Ishikawa (cell line): ENCODE results near the gene LRRC1.

Experiments used
- CEBPB ChIP-seq: IDR thresholded peaks from 2 replicates; pipeline ENCODE4 v1.6.1; 2012
- EGR1 ChIP-seq: IDR thresholded peaks from 2 replicates; pipeline ENCODE4 v1.6.1; 2012
- EP300 ChIP-seq: IDR thresholded peaks from 2 replicates; pipeline ENCODE4 v1.6.1; 2012; ENCODE audit warnings: borderline replicate concordance
- FOXM1 ChIP-seq: IDR thresholded peaks from 2 replicates; pipeline ENCODE4 v1.6.1; 2012; ENCODE audit warnings: low read depth, borderline replicate concordance
- MAX ChIP-seq: IDR thresholded peaks from 2 replicates; pipeline ENCODE4 v1.6.1; 2012
- NFIC ChIP-seq: IDR thresholded peaks from 2 replicates; pipeline ENCODE4 v1.6.1; 2012
- RAD21 ChIP-seq: IDR thresholded peaks from 2 replicates; pipeline ENCODE4 v1.6.1; 2012; ENCODE audit warnings: low read depth
- REST ChIP-seq: IDR thresholded peaks from 2 replicates; pipeline ENCODE4 v1.6.1; 2012; ENCODE audit warnings: low read depth, mild to moderate bottlenecking
- TAF1 ChIP-seq: IDR thresholded peaks from 2 replicates; pipeline ENCODE4 v1.6.1; 2012; ENCODE audit warnings: low read depth, mild to moderate bottlenecking
- TEAD4 ChIP-seq: IDR thresholded peaks from 2 replicates; pipeline ENCODE4 v1.6.1; 2012
- USF1 ChIP-seq: IDR thresholded peaks from 2 replicates; pipeline ENCODE4 v1.6.1; 2012
- YY1 ChIP-seq: IDR thresholded peaks from 2 replicates; pipeline ENCODE4 v1.6.1; 2012; ENCODE audit warnings: low read depth

- TF ChIP-seq YY1 (no peak), REST (no peak), TAF1 (no peak), EGR1 (no peak), EP300 (no peak), CEBPB (no peak), USF1 (no peak), MAX (no peak), RAD21 (no peak), FOXM1 (no peak), NFIC (no peak), TEAD4 (no peak)
These were observed 55.7 kb downstream of the LRRC1 start for GRCh38 chr6:53850527-53850926.
